Measurements from ENCODE around the gene FRMPD1.
"Not testable (repeated sequence)": the region's sequence is repeated elsewhere in the genome, so short reads cannot be mapped to it uniquely, and the experiment has no call there.

- not testable (repeated sequence) for TF ChIP-seq EZH2 (IDR thresholded peaks at IDR 0.05; ENCODE audit: low read length, missing control alignments); CTCF (conservative IDR thresholded peaks at IDR 0.05 in 1 of 2, IDR thresholded peaks at IDR 0.05 in 1 of 2; ENCODE audit: low read depth in 1 of 2, low read length in 2 of 2)
Measured at GRCh38 chr9:37751704-37752103, 101.0 kb downstream of the FRMPD1 start.

Measured in fibroblast of lung (primary cell).